NB4 (cell line): ENCODE measurements around the gene ALOX12B.

Experiments
- MYC ChIP-seq: IDR thresholded peaks from 2 replicates; pipeline ENCODE4 v1.6.1; 2011; ENCODE audit warnings: low read depth, low read length
- POLR2A ChIP-seq: IDR thresholded peaks from 2 replicates; pipeline ENCODE4 v1.6.1; 2011; ENCODE audit warnings: mild to moderate bottlenecking; ENCODE audit not compliant: insufficient read length; ENCODE audit errors: extremely low read depth
- TF ChIP-seq, protein P1 (sequence below): IDR thresholded peaks from one replicate; pipeline ENCODE4 v1.5.1; 2012; ENCODE audit warnings: low read depth, low read length
- TF ChIP-seq, protein P2 (sequence below): IDR thresholded peaks from 2 replicates; pipeline ENCODE4 v1.6.1; 2011; ENCODE audit warnings: low read depth, low read length

DNA sequence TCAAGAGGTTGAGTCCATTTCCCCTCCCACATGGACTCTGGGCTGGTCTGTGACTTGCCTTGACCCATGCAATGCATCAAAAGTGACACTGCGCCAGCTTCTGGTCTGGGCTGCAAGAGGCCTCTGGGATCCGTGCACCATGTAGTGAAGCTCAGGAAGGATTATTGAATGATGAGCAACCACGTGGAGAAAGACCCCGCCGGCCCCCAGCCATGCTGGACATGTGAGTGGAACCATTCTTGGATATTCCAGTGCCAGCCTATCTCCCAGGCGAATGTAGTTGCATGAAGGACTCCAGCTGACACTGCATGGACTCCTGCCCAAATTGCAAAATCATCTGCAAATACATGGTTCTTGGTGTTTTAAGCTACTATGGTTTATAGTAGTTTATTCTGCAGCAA is 56.3 kb downstream of the ALOX12B start:
- TF ChIP-seq, protein P1, sequence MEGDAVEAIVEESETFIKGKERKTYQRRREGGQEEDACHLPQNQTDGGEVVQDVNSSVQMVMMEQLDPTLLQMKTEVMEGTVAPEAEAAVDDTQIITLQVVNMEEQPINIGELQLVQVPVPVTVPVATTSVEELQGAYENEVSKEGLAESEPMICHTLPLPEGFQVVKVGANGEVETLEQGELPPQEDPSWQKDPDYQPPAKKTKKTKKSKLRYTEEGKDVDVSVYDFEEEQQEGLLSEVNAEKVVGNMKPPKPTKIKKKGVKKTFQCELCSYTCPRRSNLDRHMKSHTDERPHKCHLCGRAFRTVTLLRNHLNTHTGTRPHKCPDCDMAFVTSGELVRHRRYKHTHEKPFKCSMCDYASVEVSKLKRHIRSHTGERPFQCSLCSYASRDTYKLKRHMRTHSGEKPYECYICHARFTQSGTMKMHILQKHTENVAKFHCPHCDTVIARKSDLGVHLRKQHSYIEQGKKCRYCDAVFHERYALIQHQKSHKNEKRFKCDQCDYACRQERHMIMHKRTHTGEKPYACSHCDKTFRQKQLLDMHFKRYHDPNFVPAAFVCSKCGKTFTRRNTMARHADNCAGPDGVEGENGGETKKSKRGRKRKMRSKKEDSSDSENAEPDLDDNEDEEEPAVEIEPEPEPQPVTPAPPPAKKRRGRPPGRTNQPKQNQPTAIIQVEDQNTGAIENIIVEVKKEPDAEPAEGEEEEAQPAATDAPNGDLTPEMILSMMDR = no peak
- no peak for TF ChIP-seq MYC
- TF ChIP-seq POLR2A = no peak
- TF ChIP-seq, protein P2, sequence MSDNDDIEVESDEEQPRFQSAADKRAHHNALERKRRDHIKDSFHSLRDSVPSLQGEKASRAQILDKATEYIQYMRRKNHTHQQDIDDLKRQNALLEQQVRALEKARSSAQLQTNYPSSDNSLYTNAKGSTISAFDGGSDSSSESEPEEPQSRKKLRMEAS = no peak
